ENCODE data around the gene OR10D3.
"Not testable (repeated sequence)": the region's sequence is repeated elsewhere in the genome, so short reads cannot be mapped to it uniquely, and the experiment has no call there.

OR10D3 gene, protein sequence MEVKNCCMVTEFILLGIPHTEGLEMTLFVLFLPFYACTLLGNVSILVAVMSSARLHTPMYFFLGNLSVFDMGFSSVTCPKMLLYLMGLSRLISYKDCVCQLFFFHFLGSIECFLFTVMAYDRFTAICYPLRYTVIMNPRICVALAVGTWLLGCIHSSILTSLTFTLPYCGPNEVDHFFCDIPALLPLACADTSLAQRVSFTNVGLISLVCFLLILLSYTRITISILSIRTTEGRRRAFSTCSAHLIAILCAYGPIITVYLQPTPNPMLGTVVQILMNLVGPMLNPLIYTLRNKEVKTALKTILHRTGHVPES

DNA sequence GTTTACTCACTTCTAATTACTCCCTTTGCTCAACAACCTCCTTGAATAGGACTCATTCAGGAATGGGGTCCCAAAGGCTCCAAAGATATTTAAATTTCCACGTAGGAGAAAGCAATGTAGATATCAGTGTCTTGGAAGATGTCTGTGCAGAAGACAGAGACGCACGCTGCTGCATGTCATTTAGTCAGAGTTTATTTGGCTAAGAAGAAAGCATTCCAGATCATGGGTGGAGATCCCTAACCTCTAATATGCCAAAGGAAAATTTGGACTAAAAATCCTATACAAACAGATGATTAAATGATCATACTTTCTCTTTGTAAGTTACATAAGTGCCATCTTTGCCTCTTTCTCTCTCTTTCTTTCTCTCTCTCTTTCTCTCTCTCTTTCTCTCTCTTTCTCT lies at the start of gene OR10D3:
TSS of gene OR10D3 (plus strand) at position 278 of the 400 bp plus-strand sequence. CDS start 1,925 bp downstream, outside the sequence.
- H3K4me3 ChIP-seq (ENCODE audit: low read depth, low read length) = no peak within 1 kb of the TSS

GRCh38 chr11:124143034-124143433 lies 40.1 kb upstream of the OR10D3 start:
- no peak overlapping the region for H3K4me3 ChIP-seq (ENCODE audit: low read depth, low read length)

DNA sequence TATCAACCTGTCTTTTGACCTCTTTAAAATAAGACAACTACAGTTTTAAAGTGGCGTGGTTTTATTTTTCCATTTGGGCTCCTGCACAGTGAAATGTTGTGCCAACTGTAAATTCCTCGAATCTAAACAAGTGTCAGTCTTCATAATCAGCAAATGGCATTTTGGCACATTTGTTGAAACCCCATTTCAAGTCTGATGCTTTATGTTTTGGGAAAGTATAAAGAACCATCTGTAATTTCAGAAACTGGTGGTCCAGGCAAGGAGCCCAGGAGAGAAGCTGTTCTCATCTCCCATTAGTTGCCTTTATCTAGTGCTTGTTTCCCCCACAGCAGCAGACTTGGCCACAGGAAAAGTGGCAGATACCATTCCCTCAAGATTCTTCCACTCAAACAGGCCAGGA lies 35.2 kb upstream of the OR10D3 start:
- H3K4me3 ChIP-seq (ENCODE audit: low read depth, low read length) = no peak overlapping the region

GRCh38 chr11:124150684-124151083 lies 32.5 kb upstream of the OR10D3 start:
- no peak overlapping the region for H3K4me3 ChIP-seq (ENCODE audit: low read depth, low read length)

DNA sequence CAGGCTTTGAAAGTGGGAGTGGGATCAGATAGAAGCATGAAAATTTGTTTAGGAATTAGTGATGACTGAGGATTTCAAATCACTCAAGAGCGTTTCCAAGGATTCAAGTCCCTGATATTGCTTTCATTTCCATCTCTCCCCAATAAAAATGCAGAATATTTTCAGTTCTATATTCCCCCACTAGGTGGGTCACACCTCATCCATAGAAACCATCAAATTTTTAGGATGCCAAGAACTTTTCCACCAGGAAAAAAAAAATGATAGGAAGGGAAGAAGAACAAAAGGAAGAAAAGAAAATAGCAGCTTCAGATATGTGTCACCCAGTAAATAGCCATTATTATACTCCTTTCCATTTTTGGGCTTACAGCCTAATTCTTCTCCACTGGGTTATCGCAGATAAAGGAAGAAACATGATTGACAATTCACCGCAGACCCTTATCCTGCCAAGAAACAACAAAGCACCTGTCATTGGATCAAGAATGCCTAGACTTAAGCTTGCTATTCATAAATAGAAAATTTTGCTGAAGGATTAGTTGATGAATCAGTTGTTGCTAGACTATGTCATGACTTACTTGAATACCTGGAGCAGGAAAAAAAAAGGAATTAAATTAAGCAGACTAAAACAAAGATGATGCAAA lies 30.3 kb upstream of the OR10D3 start:
- H3K4me3 ChIP-seq (ENCODE audit: low read depth, low read length) = no peak overlapping the region

DNA sequence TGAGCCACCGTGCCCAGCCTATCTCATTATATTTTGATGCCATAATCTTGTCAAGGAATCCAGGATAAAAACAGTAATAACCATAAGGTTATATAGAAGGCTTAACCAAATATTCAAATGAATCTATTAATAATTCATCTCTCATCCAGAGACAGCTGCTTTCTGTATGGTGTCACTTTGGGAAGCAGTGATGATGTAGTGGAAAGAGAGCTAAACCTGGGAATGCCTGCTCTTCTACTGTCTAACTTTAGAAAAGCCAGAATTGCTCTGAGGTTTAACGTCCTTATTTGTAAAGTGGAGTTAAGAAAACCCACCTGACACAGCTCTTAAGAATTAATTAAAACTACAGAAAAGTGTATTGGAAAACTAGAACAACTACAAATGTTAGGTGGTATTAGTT lies 29.3 kb upstream of the OR10D3 start:
- no peak overlapping the region for H3K4me3 ChIP-seq (ENCODE audit: low read depth, low read length)

DNA sequence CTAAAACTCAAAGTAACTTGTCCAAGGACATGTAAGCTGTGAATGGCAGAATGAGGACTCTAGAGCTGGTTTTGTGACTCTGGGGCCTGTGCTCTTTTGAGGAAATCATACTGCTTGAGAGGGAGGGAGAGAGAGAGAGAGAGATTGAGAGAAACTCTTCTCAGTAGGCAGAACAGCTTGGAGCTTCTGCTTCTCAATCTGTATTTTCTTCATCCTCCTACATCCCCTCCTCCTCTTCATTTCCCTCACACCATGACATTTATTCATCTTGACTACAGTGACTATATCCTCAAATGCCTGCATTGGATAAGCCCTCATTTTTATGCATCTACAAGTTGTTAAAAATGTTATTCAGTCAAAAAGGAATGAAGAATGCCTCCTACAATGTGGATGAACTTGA lies 23.7 kb upstream of the OR10D3 start:
- no peak overlapping the region for H3K4me3 ChIP-seq (ENCODE audit: low read depth, low read length)

GRCh38 chr11:124160986-124161385 lies 22.2 kb upstream of the OR10D3 start:
- H3K4me3 ChIP-seq (ENCODE audit: low read depth, low read length) = no peak overlapping the region

- no peak overlapping the region for H3K4me3 ChIP-seq (ENCODE audit: low read depth, low read length)
These were observed 15.3 kb upstream of the OR10D3 start for GRCh38 chr11:124167826-124168231.

GRCh38 chr11:124168796-124169195 lies 14.3 kb upstream of the OR10D3 start:
- no peak overlapping the region for H3K4me3 ChIP-seq (ENCODE audit: low read depth, low read length)

DNA sequence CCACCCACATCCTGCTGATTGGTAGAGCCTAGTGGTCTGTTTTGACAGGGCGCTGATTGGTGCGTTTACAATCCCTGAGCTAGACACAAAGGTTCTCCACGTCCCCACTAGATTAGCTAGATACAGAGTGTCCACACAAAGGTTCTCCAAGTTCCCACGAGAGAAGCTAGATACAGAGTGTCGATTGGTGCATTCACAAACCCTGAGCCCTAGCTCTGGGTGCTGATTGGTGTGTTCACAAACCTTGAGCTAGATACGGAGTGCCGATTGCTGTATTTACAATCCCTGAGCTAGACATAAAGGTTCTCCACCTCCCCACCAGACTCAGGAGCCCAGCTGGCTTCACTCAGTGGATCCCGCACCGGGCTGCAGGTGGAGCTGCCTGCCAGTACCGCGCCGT lies 12.8 kb upstream of the OR10D3 start:
- not testable (repeated sequence) for H3K4me3 ChIP-seq (ENCODE audit: low read depth, low read length)

- no peak overlapping the region for H3K4me3 ChIP-seq (ENCODE audit: low read depth, low read length)
These were observed 12.2 kb upstream of the OR10D3 start for GRCh38 chr11:124170801-124171586.

GRCh38 chr11:124172101-124172500 lies 11.0 kb upstream of the OR10D3 start:
- no peak overlapping the region for H3K4me3 ChIP-seq (ENCODE audit: low read depth, low read length)

GRCh38 chr11:124172599-124172998 lies 10.5 kb upstream of the OR10D3 start:
- no peak overlapping the region for H3K4me3 ChIP-seq (ENCODE audit: low read depth, low read length)

- H3K4me3 ChIP-seq (ENCODE audit: low read depth, low read length) = no peak overlapping the region
These were observed 9.1 kb upstream of the OR10D3 start for GRCh38 chr11:124174001-124174583.

DNA sequence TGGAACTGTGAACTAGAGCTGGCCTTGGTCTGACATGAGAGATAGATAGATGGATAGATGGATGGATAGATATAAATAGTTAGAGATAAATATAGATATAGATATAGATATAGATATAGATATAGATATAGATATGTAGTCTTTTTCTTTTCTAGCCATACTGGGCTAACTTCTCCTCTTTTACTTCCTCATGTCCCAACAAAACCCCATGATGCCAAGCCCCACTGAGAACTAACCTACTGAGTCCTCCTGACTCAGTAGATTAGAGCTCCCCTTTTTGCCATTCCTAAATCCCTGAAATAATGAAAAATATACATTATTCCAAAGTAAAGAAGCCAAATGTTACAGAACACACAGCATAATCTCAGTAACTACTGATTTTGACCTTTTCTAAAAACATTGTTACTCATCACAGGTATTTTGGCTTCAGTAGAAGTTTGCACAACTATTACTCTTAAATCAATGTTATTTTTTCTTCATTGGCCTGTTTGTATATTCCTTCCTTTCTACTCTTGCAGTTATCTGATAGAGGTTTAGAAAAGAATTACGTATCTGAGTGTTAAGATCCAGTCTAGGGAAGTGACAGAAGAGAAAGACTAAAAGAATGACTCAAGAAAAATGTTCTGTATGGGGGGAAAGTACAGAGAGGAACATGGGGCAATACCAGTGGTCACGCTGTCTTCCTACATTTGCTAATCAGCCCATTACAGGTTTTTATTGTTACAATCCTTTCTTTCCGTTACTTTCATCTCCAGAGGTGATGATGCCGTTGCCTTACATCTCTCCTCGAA lies 6.0 kb upstream of the OR10D3 start:
- H3K4me3 ChIP-seq (ENCODE audit: low read depth, low read length) = no peak overlapping the region

DNA sequence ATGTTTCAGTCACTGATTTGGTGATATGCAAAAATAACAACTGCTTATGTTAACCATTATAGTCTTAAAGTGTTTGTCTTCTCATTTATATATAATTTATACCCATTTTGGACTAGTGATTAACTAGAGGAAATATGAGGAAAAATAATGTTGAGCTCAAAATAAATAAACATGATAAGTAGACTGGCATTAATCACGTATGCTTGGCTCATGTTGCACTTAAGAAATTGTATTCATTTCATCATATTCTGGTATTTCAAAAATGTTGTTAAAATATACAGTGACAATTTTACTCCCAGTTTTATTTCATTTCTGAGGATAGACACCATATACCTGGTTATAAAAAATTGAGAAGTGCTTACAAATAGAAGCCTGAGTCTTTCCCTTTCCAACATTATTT lies 3.8 kb upstream of the OR10D3 start:
- H3K4me3 ChIP-seq (ENCODE audit: low read depth, low read length) = no peak overlapping the region

- no peak overlapping the region for H3K4me3 ChIP-seq (ENCODE audit: low read depth, low read length)
These were observed 7.4 kb downstream of the OR10D3 start for GRCh38 chr11:124190298-124191139.

- H3K4me3 ChIP-seq (ENCODE audit: low read depth, low read length) = no peak overlapping the region
These were observed 10.3 kb downstream of the OR10D3 start for GRCh38 chr11:124193221-124194010.

All from iPS-11a (cell line).